GM21576 (cell line): ENCODE data around the gene CHRNA9.
"Not testable (repeated sequence)": the region's sequence is repeated elsewhere in the genome, so short reads cannot be mapped to it uniquely, and the experiment has no call there.

Source experiments
- ATAC-seq: cut with Tn5 transposase; IDR thresholded peaks from one replicate; pipeline ENCODE4 v1.9.1; 2021; ENCODE audit warnings: mild to moderate bottlenecking, moderate library complexity; ENCODE audit not compliant: unreplicated experiment

Gene CHRNA9

DNA sequence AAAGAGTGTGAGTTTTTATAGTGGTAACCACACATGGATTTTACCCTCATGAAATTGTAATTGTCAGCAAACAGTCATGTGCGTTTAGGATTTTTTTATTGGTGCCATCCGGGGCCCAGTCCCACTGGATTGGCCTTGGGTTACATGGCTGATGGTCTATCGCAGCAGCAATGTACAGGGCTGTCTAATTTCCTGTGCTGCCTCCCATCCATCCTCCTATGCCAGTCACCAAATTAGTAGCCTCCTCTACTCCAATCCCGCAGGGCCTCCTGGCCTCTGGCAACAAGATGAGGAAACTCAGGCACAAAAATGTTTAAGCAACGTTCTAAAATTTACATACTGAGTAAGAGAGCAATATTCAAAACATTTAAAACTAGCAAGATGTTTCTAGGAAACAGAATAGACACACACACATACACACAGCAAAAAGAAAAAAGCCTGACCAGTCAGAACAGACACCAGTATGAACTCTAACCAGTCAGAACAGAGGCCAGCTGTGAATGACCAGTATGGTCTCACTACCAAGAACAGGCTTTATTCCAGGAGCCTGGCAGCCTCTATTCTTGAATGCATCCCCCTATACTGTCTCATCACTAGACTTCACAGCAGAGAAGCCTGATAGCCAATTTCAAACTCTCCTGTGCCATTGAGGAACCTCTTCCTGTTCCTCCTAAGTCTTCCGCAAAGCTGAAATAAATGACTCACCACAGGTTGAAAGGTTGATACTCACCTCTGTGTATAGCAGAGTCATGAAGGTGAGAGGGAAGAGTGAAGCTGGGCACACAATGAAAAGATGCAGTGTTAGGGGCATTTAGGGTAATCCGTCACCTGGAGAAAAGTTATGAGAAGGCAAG, 42.6 kb downstream of the CHRNA9 start:
- no peak for ATAC-seq

DNA sequence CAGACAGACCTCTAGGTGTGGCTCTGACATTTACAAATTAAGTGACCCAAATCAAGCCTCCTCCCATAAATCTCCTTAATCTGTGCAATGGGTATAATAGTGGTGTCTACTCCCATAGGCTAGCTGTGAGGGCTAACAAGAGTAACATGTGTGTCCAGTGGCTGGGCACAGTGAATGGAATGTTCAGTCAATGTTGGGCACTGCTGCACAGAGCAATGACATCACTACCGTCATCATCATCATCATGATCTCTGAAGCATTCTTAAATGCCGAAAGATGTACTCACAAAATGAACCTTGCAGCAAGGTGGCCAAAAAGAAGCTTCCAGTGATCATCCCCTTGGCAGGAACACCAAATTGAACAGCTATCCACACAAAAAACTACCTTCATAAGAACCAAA, 43.5 kb downstream of the CHRNA9 start:
- ATAC-seq, result no peak

DNA sequence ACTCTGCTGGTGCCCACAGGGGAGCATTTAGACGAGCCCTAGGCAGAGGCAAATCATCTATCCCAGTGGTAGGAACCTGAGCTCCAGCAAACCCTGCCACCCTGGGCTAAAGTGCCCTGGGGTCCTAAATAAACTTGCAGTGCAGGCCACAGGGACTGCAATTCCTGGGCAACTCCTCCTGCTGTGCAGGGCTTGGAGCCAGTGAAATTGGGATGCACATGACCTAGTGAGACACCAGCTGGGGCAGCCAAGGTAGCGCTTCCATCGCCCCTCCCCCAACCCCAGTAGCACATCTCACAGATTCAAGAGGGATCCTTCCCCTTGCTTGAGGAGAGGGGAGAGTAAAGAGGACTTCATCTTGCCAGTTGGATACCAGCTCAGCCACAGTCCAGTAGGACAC, 44.1 kb downstream of the CHRNA9 start:
- ATAC-seq, result no peak

DNA sequence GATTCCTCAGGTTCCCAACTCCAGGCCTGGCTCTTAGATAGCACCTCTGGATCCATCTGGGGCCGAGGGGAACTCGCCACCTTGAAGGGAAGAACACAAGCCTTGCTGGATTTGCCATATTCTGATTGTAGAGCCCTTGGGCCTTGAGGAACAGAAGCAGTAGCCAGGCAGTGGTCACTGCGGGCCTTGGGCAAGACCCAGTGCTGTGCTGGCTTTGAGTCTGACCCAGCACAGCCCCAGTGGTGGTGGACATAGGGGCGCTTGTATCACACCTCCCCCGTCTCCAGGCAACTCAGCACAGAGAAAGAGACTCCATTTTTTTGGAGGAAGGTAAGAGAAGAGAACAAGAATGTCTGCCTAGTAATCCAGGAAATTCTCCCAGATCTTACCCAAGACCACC, 45.5 kb downstream of the CHRNA9 start:
- no peak for ATAC-seq

DNA sequence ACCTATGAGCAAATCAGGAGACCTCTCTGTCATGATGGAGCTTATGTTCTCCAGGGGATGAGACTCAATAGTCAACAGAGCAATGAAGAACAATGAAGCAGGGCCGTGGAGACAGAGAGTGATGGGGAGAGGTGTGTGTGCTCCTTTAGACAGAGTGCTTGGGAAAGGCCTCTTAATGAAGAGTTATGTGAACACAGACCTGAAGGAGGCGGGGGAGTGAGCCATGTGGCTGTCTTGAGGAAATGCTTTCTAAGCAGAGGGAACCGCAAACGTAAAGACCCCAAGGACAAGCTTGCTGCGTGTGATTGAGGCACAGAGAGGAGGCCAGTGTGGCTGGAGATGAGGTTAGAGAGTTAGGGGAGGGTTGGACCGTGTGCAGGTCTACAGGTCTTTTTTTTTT, 53.1 kb downstream of the CHRNA9 start:
- ATAC-seq, result no peak

DNA sequence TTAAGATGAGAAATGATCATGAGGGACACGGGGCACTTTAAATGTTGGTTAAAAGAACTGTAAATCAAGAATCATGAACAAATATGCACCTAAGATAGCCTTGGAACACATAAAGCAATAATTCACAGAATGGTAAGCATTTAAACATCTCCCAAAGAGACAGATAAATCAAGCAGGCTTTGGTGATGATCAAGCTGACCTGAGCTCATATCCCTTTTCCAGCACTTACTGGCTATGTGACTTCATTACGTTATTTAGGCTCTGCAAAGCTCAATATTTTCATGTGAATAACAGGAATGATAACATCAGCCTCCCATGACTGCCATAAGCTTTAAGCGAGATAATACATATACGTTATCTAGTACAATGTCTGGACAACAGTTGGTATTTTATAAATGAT, 54.9 kb downstream of the CHRNA9 start:
- ATAC-seq, result no peak

DNA sequence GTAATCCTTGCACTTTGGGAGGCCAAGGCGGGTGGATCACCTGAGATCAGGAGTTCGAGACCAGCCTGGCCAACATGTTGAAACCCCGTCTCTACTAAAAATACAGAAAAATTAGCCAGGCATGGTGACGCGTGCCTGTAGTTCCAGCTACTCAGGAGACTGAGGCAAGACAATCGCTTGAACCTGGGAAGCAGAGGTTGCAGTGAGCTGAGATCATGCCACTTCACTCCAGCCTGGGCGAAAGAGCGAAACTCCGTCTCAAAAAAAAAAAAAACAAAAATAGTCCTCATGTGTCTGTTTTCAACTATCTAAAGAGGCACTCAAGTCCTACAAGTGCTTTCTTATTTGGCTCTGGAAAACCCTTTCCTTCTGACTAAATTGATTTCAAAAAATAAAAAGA, 57.1 kb downstream of the CHRNA9 start:
- ATAC-seq, result not testable (repeated sequence)

DNA sequence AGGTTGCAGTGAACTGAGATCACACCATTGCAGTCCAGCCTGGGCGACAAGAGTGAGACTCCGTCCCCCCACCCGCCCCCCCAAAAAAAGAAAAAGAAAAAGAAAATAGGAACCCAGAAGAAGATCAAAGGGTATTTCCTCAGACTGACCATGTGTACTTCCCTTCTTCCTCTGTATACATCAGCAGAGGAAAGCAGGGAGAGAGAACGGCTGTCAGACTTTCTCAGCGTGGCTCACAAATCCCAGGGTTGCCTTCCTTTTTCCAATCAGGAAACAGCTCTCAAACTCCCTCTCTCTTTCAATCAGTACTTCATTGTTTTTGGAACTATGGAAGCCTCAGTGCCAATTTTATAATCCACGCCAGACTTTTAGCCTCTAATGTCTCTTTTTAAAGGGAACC, 59.1 kb downstream of the CHRNA9 start:
- no peak for ATAC-seq

DNA sequence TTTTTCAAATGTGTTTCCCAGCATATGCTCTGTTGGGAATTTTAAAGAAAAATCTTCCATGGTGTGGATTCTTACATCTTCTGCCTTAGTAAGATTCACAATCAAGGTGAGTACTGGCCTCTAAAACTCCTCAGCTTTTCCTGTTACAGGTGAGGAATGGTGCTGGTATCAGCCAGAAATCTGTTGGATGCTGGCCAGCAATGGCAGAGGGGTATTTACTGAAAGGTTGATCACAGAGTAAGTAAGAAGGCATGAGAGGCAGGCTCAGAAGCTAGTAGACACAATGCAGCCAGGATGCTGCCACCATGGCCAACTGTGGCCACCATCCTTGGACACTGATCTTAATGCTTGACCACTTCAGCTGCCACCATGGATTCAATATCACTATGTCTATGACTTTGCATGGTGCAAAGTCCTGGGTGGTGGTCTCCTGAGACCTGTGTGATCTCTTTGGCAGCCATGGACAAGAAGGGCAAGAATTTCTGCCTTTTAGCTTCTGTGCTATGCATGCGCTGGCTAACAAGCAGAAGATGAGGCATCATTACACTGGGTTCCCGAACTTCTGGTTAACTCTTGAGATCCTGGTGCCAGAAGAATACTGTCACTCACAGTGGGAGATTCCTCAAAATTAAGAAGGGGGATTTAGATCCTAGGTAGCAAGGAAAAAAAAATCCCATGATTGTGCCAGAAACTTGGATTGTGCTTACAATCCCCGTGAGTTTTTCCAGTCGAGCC, 60.2 kb downstream of the CHRNA9 start:
- ATAC-seq, result no peak

DNA sequence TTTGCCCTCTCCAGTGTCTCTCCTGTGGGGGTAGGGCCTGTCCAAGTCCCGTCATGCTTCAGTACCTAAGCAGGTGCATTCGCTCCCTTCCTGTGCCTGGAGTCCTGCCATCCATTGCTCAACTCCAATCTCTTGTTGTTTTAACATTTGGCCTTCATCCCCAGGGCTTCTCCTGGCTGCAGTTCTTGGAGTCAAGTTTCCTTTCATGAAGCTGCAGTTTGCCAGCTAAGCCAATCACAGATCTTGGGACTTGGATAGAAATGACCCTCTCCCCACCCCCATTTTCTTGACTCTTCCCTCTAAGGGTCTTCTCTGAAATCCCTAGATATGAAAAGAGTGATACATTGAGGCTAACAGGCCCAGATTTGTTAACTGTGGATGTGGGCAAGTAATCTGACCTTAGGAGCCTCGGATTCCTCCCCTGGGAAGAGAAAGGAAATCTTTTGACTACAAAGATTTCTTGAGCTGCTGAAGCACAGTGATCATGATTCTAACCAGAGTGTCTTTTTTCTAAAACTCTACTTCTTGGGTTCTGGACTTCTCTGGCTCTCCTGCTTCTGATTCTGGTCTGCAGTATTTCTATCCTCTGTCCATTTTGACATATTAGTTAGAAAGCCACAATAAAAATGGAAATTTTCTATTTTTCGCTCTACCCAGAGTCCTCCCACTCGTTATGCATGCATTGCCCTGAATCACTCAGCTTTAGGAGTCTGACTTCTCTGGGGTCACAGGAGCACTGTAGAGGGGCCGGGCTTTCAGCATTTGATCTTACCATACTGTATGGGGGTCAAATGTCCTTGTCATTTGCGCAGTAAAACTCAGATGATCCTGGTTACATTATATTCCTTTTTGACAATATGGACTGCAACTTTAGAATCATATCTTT, 61.0 kb downstream of the CHRNA9 start:
- no peak for ATAC-seq

DNA sequence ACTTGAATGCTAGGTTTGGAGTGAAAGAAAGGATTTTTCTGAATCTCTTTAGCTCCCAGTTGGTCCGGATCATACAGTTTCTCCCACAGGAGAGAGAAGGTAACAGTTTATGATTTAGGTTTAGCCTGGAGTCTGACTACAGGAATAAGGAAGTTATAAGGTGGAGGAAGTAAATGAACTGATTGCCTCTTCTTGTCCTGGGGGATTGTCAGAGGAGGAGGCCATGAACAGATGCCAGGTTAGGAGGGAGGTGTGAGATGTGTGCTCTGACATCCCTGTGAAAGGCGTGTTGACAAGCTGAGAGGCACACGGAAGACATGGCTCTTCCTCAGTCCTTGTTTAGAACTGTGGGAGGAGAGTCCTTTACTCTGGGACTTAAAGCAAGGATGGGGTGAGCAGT, 64.4 kb downstream of the CHRNA9 start:
- no peak for ATAC-seq

DNA sequence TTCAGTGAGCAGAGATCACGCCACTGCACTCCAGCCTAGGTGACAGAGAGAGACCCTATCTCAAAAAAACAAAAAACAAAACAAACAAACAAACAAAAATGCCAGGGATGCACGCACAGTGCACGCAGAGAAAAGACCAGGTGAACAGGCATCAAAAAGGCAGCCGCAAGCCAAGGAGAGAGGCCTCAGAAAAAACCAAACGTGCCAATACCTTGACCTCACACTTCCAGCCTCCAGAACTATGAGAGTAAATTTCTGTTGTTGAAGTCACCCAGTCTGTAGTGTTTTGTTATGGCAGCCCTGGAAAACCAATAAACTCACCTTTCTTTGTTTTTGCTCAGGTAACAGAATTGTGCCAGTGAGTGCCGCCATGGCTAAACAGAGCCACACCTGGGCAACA, 66.0 kb downstream of the CHRNA9 start:
- no peak for ATAC-seq

DNA sequence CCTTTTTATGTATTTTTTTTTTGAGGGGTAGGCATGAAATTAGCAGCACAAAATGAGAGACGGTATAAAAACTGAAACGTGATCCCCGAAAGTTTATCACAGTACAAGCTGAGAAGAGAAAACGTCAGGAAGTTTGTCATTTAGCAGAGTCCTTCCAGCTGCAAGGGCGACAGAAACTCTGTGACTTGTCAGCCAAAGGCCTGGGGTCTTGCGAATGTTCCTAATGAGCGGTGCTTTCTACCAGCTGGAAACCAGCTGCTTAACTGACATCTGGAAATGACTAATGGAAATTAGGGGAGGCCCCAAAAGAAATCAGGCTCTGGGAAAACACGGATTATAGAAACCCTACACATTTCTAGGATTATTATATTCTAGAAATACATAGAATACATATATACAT, 66.5 kb downstream of the CHRNA9 start:
- no peak for ATAC-seq

DNA sequence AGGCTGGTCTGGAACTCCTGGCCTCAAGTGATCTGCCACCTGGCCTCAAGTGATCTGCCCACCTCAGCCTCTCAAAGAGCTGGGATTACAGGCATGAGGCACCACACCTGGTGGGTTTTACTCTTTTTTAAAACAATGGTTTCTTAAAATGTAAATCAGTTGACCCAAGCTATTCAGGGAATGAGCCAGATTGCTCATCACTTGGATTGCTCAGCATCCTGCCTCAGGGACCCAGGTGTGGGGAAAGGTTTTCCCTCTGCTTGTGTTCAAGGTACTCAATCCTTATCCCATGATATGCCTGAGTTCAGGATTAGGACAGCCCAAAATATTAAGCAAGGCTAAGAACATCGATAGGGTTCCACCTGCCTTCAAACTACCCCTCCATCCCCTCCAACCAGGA, 67.4 kb downstream of the CHRNA9 start:
- ATAC-seq, result no peak

DNA sequence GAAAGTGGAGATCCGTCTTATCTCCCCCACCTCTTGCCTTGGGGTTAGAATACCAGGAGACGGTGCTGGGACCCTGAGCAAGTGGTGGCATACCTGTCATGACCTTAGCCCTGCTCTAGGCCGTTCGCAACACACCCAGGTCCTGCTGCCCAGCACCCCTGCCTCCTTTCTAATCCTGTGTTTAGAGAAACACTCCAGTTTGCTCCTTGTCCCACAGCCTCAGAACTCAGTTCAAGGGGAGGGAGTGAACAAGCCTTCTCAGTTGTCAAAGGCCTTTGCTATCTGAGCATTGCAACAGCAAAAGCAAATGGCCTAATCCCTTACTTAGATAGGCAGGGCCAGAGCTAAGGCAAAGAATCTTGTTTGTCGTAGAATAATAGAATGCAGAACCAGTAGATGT, 67.9 kb downstream of the CHRNA9 start:
- ATAC-seq, result no peak
